Measurements from ENCODE around the gene SLC51B.

GRCh38 chr15:65028338-65028737, 16.8 kb upstream of the SLC51B start:
- TF ChIP-seq RCOR1 (IDR thresholded peaks at IDR 0.05; ENCODE audit: low read depth, low read length), result no peak
- no peak for TF ChIP-seq HOXB13 (CRISPR knock-in tag; IDR thresholded peaks at IDR 0.05; ENCODE audit: low read depth)
- TF ChIP-seq SMC3 (IDR thresholded peaks at IDR 0.05), result no peak
- no peak for TF ChIP-seq CTCF (IDR thresholded peaks at IDR 0.05)
- no peak for TF ChIP-seq REST (IDR thresholded peaks at IDR 0.05)
- TF ChIP-seq FOSL2 (IDR thresholded peaks at IDR 0.05), result no peak
- no peak for TF ChIP-seq FOSL2 (CRISPR knock-in tag; IDR thresholded peaks at IDR 0.05)
- no peak for TF ChIP-seq POLR2A (IDR thresholded peaks at IDR 0.05; ENCODE audit: low read length)
- no peak for TF ChIP-seq RAD21 (conservative IDR thresholded peaks at IDR 0.05 in 1 of 2, IDR thresholded peaks at IDR 0.05 in 1 of 2)
- no peak for TF ChIP-seq POLR2AphosphoS2 (conservative IDR thresholded peaks at IDR 0.05; ENCODE audit: low read length)
- no peak for TF ChIP-seq USF2 (IDR thresholded peaks at IDR 0.05)
- no peak for TF ChIP-seq CHD4 (IDR thresholded peaks at IDR 0.05; ENCODE audit: borderline replicate concordance)
- TF ChIP-seq MAZ (IDR thresholded peaks at IDR 0.05; ENCODE audit: borderline replicate concordance, low read depth, low read length), result no peak
